Neural crest cell (in vitro differentiated cells): ENCODE measurements around the gene SLC25A13. TPM values are rescaled to one million over a fixed set of nuclear protein-coding genes. Genes with fewer than 3 reads are reported as not detected.
"Not testable (repeated sequence)": the region's sequence is repeated elsewhere in the genome, so short reads cannot be mapped to it uniquely, and the experiment has no call there.

Experiments used
- DNase-seq: peaks from one replicate; pipeline ENCODE4 v3.0.0; 2021; ENCODE audit warnings: low read depth, mixed read lengths, low spot score
- H3K27ac Mint-ChIP-seq: one replicate; pipeline ENCODE4 v1.8.0; 2021; ENCODE audit warnings: mild to moderate bottlenecking, mixed read lengths; ENCODE audit not compliant: unreplicated experiment
- H3K27me3 Mint-ChIP-seq: 2 replicates; pipeline ENCODE4 v1.8.0; 2021; ENCODE audit warnings: low read depth, mild to moderate bottlenecking, mixed read lengths
- H3K36me3 Mint-ChIP-seq: 2 replicates; pipeline ENCODE4 v1.8.0; 2021; ENCODE audit warnings: low read depth, mild to moderate bottlenecking, mixed read lengths
- H3K4me1 Mint-ChIP-seq: 2 replicates; pipeline ENCODE4 v1.8.0; 2021; ENCODE audit warnings: mixed read lengths
- H3K4me3 Mint-ChIP-seq: one replicate; pipeline ENCODE4 v1.8.0; 2021; ENCODE audit warnings: mild to moderate bottlenecking, mixed read lengths
- H3K9me3 Mint-ChIP-seq: 2 replicates; pipeline ENCODE4 v1.8.0; 2021; ENCODE audit warnings: mixed read lengths
- total RNA-seq: library from RNA; stranded (reverse); gene quantifications from 2 replicates; pipeline ENCODE4 v1.2.1, GENCODE V29; 2021
- TF ChIP-seq, protein P1 (sequence below): fragments of 200-600 bp; sonication (generic); conservative IDR thresholded peaks from 2 replicates; pipeline ENCODE4 v1.5.0; 2021; ENCODE audit warnings: antibody characterized with exemption, mild to moderate bottlenecking

SLC25A13 gene
- total RNA-seq, 1 donor from 2014 or later = 68.3 TPM

GRCh38 chr7:96299496-96299895 is 22.4 kb downstream of the SLC25A13 start:
- Mint-ChIP-seq H3K27ac (no peak overlapping the region), H3K4me3 (no peak overlapping the region), H3K4me1 (peaks cover 6% of the 10 kb centered on the region), H3K27me3 (no peaks in the 10 kb centered on the region), H3K36me3 (peaks cover 28% of the 10 kb centered on the region), H3K9me3 (peaks cover 8% of the 10 kb centered on the region)
- TF ChIP-seq, protein P1, sequence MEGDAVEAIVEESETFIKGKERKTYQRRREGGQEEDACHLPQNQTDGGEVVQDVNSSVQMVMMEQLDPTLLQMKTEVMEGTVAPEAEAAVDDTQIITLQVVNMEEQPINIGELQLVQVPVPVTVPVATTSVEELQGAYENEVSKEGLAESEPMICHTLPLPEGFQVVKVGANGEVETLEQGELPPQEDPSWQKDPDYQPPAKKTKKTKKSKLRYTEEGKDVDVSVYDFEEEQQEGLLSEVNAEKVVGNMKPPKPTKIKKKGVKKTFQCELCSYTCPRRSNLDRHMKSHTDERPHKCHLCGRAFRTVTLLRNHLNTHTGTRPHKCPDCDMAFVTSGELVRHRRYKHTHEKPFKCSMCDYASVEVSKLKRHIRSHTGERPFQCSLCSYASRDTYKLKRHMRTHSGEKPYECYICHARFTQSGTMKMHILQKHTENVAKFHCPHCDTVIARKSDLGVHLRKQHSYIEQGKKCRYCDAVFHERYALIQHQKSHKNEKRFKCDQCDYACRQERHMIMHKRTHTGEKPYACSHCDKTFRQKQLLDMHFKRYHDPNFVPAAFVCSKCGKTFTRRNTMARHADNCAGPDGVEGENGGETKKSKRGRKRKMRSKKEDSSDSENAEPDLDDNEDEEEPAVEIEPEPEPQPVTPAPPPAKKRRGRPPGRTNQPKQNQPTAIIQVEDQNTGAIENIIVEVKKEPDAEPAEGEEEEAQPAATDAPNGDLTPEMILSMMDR = no peak
- DNase-seq = no peak

DNA sequence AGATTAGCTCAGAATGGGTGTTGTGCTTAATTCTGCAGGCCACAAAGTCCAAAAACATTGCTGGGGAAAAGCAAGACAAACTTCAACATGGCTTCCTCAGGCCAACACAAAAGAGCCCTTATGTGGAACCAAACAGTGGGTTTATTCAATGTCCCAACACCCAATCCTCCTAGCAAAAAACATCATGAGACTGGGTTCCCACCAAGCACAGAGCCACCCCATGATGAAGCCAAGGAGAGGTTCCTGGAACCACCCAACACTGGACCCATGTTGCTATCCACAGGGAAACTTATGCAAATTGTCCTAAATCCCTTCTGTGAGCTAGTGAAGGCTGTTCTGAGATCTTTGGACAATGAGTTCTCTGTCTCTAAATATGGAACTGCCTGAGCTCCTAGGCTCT is 24.0 kb downstream of the SLC25A13 start:
- Mint-ChIP-seq H3K27ac (peak overlapping the region; percentile 84), H3K36me3 (peaks cover 24% of the 10 kb centered on the region), H3K4me1 (peaks cover 6% of the 10 kb centered on the region), H3K27me3 (no peaks in the 10 kb centered on the region), H3K9me3 (peaks cover 3% of the 10 kb centered on the region), H3K4me3 (no peak overlapping the region)
- DNase-seq = no peak
- TF ChIP-seq, protein P1 = no peak

DNA sequence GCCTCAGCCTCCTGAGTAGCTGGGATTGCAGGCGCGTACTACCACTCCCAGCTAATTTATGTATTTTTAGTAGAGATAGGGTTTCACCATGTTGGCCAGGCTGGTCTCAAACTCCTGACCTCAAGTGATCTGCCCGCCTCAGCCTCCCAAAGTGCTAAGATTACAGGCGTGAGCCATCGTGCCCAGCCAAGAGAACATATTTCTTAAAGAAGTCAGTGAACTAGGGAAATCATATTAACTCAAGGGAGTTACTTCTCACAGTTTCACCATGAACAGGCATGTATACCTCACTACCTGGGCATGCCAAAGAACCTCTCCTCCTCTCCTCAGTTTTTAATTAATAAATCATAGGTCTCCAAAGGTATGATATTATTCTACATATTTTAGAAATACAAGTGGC is 24.5 kb downstream of the SLC25A13 start:
- H3K4me1 Mint-ChIP-seq, H3K4me3 Mint-ChIP-seq, H3K27me3 Mint-ChIP-seq, H3K9me3 Mint-ChIP-seq, DNase-seq: not testable (repeated sequence)
- peaks cover 27% of the 10 kb centered on the region for H3K36me3 Mint-ChIP-seq
- H3K27ac Mint-ChIP-seq = peak overlapping the region; percentile 84

DNA sequence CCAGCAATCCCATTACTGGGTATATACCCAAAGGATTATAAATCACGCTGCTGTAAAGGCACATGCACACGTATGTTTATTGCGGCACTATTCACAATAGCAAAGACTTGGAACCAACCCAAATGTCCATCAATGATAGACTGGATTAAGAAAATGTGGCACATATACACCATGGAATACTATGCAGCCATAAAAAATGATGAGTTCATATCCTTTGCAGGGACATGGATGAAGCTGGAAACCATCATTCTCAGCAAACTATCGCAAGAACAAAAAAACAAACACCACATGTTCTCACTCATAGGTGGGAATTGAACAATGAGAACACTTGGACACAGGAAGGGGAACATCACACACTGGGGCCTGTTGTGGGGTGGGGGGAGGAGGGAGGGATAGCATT is 28.0 kb downstream of the SLC25A13 start:
- peaks cover 43% of the 10 kb centered on the region for H3K36me3 Mint-ChIP-seq
- H3K4me1 Mint-ChIP-seq, H3K9me3 Mint-ChIP-seq, DNase-seq, H3K4me3 Mint-ChIP-seq, H3K27ac Mint-ChIP-seq, H3K27me3 Mint-ChIP-seq: not testable (repeated sequence)

DNA sequence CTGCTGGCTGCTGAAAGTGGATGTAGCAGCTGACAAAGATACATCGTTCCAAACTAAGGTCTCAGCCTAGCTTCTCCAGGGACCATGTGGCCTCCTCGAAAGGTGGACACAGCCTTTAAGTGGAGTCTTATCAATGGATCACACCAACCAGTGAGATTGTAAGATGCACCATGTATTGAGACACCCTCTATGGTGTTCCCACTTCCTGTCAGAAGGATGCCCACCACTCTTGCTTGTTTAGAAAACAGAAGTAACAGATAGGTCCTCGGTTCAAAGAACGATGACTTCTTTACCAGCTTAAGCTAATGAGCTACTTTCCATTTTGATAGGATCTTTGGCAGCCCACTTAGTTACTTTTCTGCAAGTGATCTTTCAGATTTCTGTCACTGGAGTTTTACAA is 34.3 kb downstream of the SLC25A13 start:
- DNase-seq = no peak
- H3K27ac Mint-ChIP-seq = no peak overlapping the region
- TF ChIP-seq, protein P1 = no peak
- no peaks in the 10 kb centered on the region for H3K27me3 Mint-ChIP-seq
- peaks cover 7% of the 10 kb centered on the region for H3K9me3 Mint-ChIP-seq
- peaks cover 13% of the 10 kb centered on the region for H3K4me1 Mint-ChIP-seq
- H3K36me3 Mint-ChIP-seq = peaks cover 40% of the 10 kb centered on the region
- no peak overlapping the region for H3K4me3 Mint-ChIP-seq

- TF ChIP-seq, protein P1 = no peak
- no peak overlapping the region for H3K4me3 Mint-ChIP-seq
- no peak overlapping the region for H3K27ac Mint-ChIP-seq
- peaks cover 7% of the 10 kb centered on the region for H3K9me3 Mint-ChIP-seq
- H3K27me3 Mint-ChIP-seq = no peaks in the 10 kb centered on the region
- peaks cover 13% of the 10 kb centered on the region for H3K4me1 Mint-ChIP-seq
- no peak for DNase-seq
- H3K36me3 Mint-ChIP-seq = peaks cover 36% of the 10 kb centered on the region
Observed at GRCh38 chr7:96287132-96287531, 34.8 kb downstream of the SLC25A13 start.

DNA sequence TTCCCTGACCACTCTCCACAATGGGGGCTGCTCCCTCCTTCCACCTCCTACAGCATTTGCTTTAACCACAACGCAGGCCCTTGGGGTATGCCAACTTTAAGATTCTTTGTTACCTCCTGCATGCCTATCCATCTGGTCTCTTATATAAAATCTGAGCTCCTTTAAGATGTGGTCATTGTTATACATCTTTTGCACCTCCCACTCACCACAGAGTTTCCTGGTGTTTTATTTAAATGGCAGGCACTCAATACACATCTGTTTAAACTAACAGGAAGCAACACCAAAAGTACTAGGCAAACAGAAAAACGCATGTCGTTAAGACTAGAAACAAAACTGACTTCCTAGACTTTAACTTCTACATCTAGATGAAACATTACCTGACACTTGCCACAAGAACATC is 36.3 kb downstream of the SLC25A13 start:
- DNase-seq = no peak

More for the DNA sequence above, 36.3 kb downstream of the SLC25A13 start:
- Mint-ChIP-seq H3K27me3 (no peaks in the 10 kb centered on the region), H3K9me3 (peaks cover 7% of the 10 kb centered on the region), H3K36me3 (peaks cover 26% of the 10 kb centered on the region), H3K4me3 (no peak overlapping the region), H3K4me1 (peaks cover 13% of the 10 kb centered on the region), H3K27ac (no peak overlapping the region)
- TF ChIP-seq, protein P1 = no peak
